ENCODE measurements around the gene NPDC1. TPM values are rescaled to one million over a fixed set of nuclear protein-coding genes. Genes with fewer than 3 reads are reported as not detected.
A peak's percentile ranks its signal among the peaks of the same experiment; 100 is the strongest.

Gene NPDC1
- total and polyA plus RNA-seq, 2 of the 8 experiments (the other 6 are each of a cell fraction or from before 2014, with no cell fraction given), result 26.2 to 44.1 TPM

DNA sequence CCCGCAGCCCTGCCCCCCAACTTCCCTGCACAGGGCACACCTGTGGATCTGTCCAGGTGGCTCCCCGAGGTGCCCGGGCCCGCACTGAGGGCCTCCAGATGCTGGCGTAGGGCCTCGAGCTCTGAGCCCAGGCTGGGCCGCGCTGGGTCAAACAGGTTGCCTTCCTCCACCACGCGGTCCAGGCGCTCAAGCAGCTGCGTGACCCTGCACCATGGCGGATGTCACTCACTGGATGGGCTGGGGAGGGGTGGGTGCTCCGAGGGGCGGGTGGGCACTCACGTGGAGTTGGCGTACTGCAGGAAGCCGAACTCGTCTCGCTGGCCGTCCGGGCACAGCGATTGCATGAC is 23.3 kb downstream of the NPDC1 start:
- Histone ChIP-seq H3K27me3 (replicated peaks in 1 of 4; ENCODE audit: control insufficient read depth in 3 of 4, extremely low read depth in 1 of 4, insufficient read depth in 3 of 4, low read length in 3 of 4) (peaks cover 1 to 15% (median 10%) of the 10 kb centered on the region in 4 experiments; a peak in 6 of 7 replicates), H3K23me2 (ENCODE audit: low read depth, low read length) (no peaks in the 10 kb centered on the region; the same call in 1 of the 2 replicates), H3K79me2 (ENCODE audit: control insufficient read depth in 1 of 2, insufficient read depth in 2 of 2, low read length in 2 of 2) (no peaks in the 10 kb centered on the region), H3K18ac (ENCODE audit: extremely low read depth, low read length) (no peak overlapping the region), H3K4ac (replicated peaks; ENCODE audit: insufficient read length, low read depth, low read length) (no peak overlapping the region), H3K9ac (replicated peaks in 1 of 4; ENCODE audit: extremely low read depth in 1 of 4, low read depth in 3 of 4, low read length in 3 of 4) (no peak overlapping the region), H2BK12ac (ENCODE audit: low read depth, low read length) (no peak overlapping the region), H3K79me1 (ENCODE audit: low read depth, low read length) (no peaks in the 10 kb centered on the region), H4K8ac (ENCODE audit: extremely low read depth, insufficient read depth, low read length) (no peak overlapping the region), H3K14ac (ENCODE audit: insufficient read length) (no peak overlapping the region), H2BK5ac (ENCODE audit: low read depth, low read length) (peak overlapping the region; percentile 61; the same call in 1 of the 2 replicates), H2BK120ac (replicated peaks; ENCODE audit: low read depth, low read length) (no peak overlapping the region), H3K4me1 (replicated peaks in 1 of 4; ENCODE audit: control insufficient read depth in 3 of 4, insufficient read depth in 4 of 4, low read length in 3 of 4) (peaks cover 0 to 9% (median 7%) of the 10 kb centered on the region in 4 experiments; a peak in 5 of 7 replicates), H2AFZ (ENCODE audit: low read length) (no peak overlapping the region), H3K36me3 (ENCODE audit: control insufficient read depth in 2 of 4, insufficient read depth in 4 of 4, low read length in 3 of 4) (no peaks in the 10 kb centered on the region), H3K56ac (replicated peaks; ENCODE audit: insufficient read length, low read depth, low read length) (no peak overlapping the region), H3K23ac (ENCODE audit: insufficient read length) (no peak overlapping the region), H4K20me1 (replicated peaks in 1 of 2; ENCODE audit: control insufficient read depth in 1 of 2, insufficient read depth in 2 of 2, low read length in 2 of 2) (peaks cover 0 to 8% of the 10 kb centered on the region in 2 experiments), H3K27ac (ENCODE audit: low read depth, low read length) (no peak overlapping the region), H4K91ac (replicated peaks; ENCODE audit: insufficient read length, low read length) (no peak overlapping the region), H2AK5ac (ENCODE audit: low read depth, low read length) (no peak overlapping the region), H4K5ac (ENCODE audit: insufficient read length, low read depth, low read length) (no peak overlapping the region), H3K9me3 (ENCODE audit: insufficient read depth in 2 of 2, low read depth in 1 of 2, low read length in 1 of 2) (no peaks in the 10 kb centered on the region), H3K4me2 (ENCODE audit: insufficient read depth in 1 of 2, low read depth in 2 of 2, low read length in 2 of 2) (no peak overlapping the region), H3K4me3 (ENCODE audit: extremely low read depth in 1 of 4, insufficient read depth in 2 of 4, low read depth in 3 of 4, low read length in 4 of 4) (no peak overlapping the region), H2BK20ac (ENCODE audit: low read length) (no peak overlapping the region), H2BK15ac (ENCODE audit: low read length) (peak overlapping the region; percentile 61; the same call in 1 of the 2 replicates)
- CTCF ChIA-PET (ENCODE audit: partially characterized antibody), result interaction anchor here (0.6 to 7.2 kb wide), 13 partner anchors 8 to 235 kb away, joined by 3 to 54 read pairs (median 4); partner anchors contain the start of genes ABCA2, FUT7, LCNL1 and PAXX
- no peak for DNase-seq (ENCODE audit: low read depth in 1 of 2, low spot score in 2 of 2)
- FAIRE-seq, result no peak
- WGBS, 2 experiments (ENCODE audit: extremely low coverage in 1 of 2, insufficient coverage in 1 of 2, insufficient read length in 1 of 2, insufficient replicate concordance in 2 of 2, low coverage in 1 of 2, low lambda C conversion rate in 2 of 2, missing lambda C conversion rate in 1 of 2), result 94% methylated on average over 11 of the region's 23 CpGs; no CpG with 5 or more reads in 1 of the 2 experiments
- TF ChIP-seq EP300 (IDR thresholded peaks at IDR 0.05; ENCODE audit: borderline replicate concordance in 1 of 2, low read depth in 2 of 2, low read length in 2 of 2), result no peak
- TF ChIP-seq CHD2 (IDR thresholded peaks at IDR 0.05; ENCODE audit: low read length), result no peak
- TF ChIP-seq EZH2 (IDR thresholded peaks at IDR 0.05; ENCODE audit: low read depth, low read length, severe bottlenecking), result no peak
- TF ChIP-seq CTBP2 (IDR thresholded peaks at IDR 0.05; ENCODE audit: borderline replicate concordance, insufficient read depth, insufficient read length, low read length), result no peak
- no peak for TF ChIP-seq TBP (IDR thresholded peaks at IDR 0.05; ENCODE audit: low read depth, low read length)
- no peak for TF ChIP-seq SP2 (IDR thresholded peaks at IDR 0.05; ENCODE audit: low read length)
- no peak for TF ChIP-seq FOSL1 (IDR thresholded peaks at IDR 0.05; ENCODE audit: insufficient read depth, low read depth, low read length)
- POLR2A ChIA-PET (ENCODE audit: partially characterized antibody), result interaction anchor here (0.9 to 1.1 kb wide), 2 partner anchors 30 to 222 kb away, joined by 4 read pairs; no protein-coding TSS in a partner anchor
